Measurements from ENCODE around the gene GLRX5. TPM values are rescaled to one million over a fixed set of nuclear protein-coding genes. Genes with fewer than 3 reads are reported as not detected.

Gene GLRX5
- total and polyA plus RNA-seq, 2 experiments from 2014 or later: 91.4 to 130 TPM

GRCh38 chr14:95515596-95516552 lies 19.0 kb upstream of the GLRX5 start:
- peaks cover 45% of the 10 kb centered on the region for H3K27me3 ChIP-seq (ENCODE audit: insufficient read depth)
- Mint-ChIP-seq H3K36me3 (ENCODE audit: low read depth) (no peaks in the 10 kb centered on the region), H3K4me3 (peak overlapping the region; percentile 72), H3K27me3 (ENCODE audit: insufficient read depth, low read depth, poor library complexity) (peaks cover 23% of the 10 kb centered on the region), H3K4me1 (peaks cover 10% of the 10 kb centered on the region), H3K27ac (no peak overlapping the region), H3K9me3 (no peaks in the 10 kb centered on the region)
- ATAC-seq (peak; percentile 82), DNase-seq (ENCODE audit: low spot score) (peak; percentile 78)
- TF ChIP-seq EZH2phosphoT487 (IDR thresholded peaks at IDR 0.05; ENCODE audit: unreplicated experiment): no peak
- TF ChIP-seq, protein P1, sequence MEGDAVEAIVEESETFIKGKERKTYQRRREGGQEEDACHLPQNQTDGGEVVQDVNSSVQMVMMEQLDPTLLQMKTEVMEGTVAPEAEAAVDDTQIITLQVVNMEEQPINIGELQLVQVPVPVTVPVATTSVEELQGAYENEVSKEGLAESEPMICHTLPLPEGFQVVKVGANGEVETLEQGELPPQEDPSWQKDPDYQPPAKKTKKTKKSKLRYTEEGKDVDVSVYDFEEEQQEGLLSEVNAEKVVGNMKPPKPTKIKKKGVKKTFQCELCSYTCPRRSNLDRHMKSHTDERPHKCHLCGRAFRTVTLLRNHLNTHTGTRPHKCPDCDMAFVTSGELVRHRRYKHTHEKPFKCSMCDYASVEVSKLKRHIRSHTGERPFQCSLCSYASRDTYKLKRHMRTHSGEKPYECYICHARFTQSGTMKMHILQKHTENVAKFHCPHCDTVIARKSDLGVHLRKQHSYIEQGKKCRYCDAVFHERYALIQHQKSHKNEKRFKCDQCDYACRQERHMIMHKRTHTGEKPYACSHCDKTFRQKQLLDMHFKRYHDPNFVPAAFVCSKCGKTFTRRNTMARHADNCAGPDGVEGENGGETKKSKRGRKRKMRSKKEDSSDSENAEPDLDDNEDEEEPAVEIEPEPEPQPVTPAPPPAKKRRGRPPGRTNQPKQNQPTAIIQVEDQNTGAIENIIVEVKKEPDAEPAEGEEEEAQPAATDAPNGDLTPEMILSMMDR (conservative IDR thresholded peaks at IDR 0.05; ENCODE audit: low read depth in 2 of 2): peak; percentile 24 to 25; a peak in 2 of 4 replicates
- no peak for TF ChIP-seq EZH2 (IDR thresholded peaks at IDR 0.05; ENCODE audit: low read depth, unreplicated experiment)
- TF ChIP-seq ETS1 (IDR thresholded peaks at IDR 0.05): no peak
- no peaks in the 10 kb centered on the region for H3K79me2 ChIP-seq (replicated peaks; ENCODE audit: insufficient read depth)
- H4K20me1 ChIP-seq (replicated peaks; ENCODE audit: insufficient read depth): no peaks in the 10 kb centered on the region; the same call in 1 of the 2 replicates
- H3K4me1 ChIP-seq (ENCODE audit: insufficient read depth): peaks cover 3% of the 10 kb centered on the region; the same call in 1 of the 2 replicates
- H3K4me3 ChIP-seq: peak overlapping the region; percentile 70
- no peak overlapping the region for H3K27ac ChIP-seq (ENCODE audit: low read depth)
- H3F3A ChIP-seq (replicated peaks; ENCODE audit: low read depth): no peaks in the 10 kb centered on the region; the same call in 1 of the 2 replicates
- no peaks in the 10 kb centered on the region for H3K9me2 ChIP-seq (ENCODE audit: insufficient read depth)
- H3K36me3 ChIP-seq (ENCODE audit: insufficient read depth): no peaks in the 10 kb centered on the region
- peak overlapping the region; percentile 80; the same call in 1 of the 2 replicates for H2AFZ ChIP-seq
- H3K4me2 ChIP-seq: peak overlapping the region; percentile 84

GRCh38 chr14:95516554-95517181 lies 18.2 kb upstream of the GLRX5 start, which contains the start of gene SYNE3:
Gene SYNE3, minus strand, starts transcription at chr14:95516650. Its CDS starts 40,829 bp downstream, at chr14:95475821.
- DNase-seq (ENCODE audit: low spot score) (peak; percentile 53), ATAC-seq (peak; percentile 68)
- H3K36me3 Mint-ChIP-seq (ENCODE audit: low read depth): no peaks in the 10 kb centered on the region
- H3K4me1 Mint-ChIP-seq: peaks cover 10% of the 10 kb centered on the region
- Histone ChIP-seq H3K4me3 (peak within 1 kb of the TSS; percentile 70), H3K4me1 (ENCODE audit: insufficient read depth) (peaks cover 3% of the 10 kb centered on the region; the same call in 1 of the 2 replicates), H3K27ac (ENCODE audit: low read depth) (no peak within 1 kb of the TSS), H3K79me2 (replicated peaks; ENCODE audit: insufficient read depth) (no peaks in the 10 kb centered on the region), H3K36me3 (ENCODE audit: insufficient read depth) (no peaks in the 10 kb centered on the region), H3K9me2 (ENCODE audit: insufficient read depth) (no peaks in the 10 kb centered on the region), H3K27me3 (ENCODE audit: insufficient read depth) (peaks cover 45% of the 10 kb centered on the region), H2AFZ (peak within 1 kb of the TSS; percentile 80), H3K4me2 (peak within 1 kb of the TSS; percentile 85), H3F3A (replicated peaks; ENCODE audit: low read depth) (no peaks in the 10 kb centered on the region; the same call in 1 of the 2 replicates), H4K20me1 (replicated peaks; ENCODE audit: insufficient read depth) (no peaks in the 10 kb centered on the region; the same call in 1 of the 2 replicates)
- no peaks in the 10 kb centered on the region for H3K9me3 Mint-ChIP-seq
- peak; percentile 48 for TF ChIP-seq EZH2 (IDR thresholded peaks at IDR 0.05; ENCODE audit: low read depth, unreplicated experiment)
- no peak for TF ChIP-seq CREB1 (CRISPR knock-in tag; IDR thresholded peaks at IDR 0.05; ENCODE audit: low read depth)
- no peak within 1 kb of the TSS for H3K27ac Mint-ChIP-seq
- H3K4me3 Mint-ChIP-seq: peak within 1 kb of the TSS; percentile 72
- H3K27me3 Mint-ChIP-seq (ENCODE audit: insufficient read depth, low read depth, poor library complexity): peaks cover 20% of the 10 kb centered on the region
